Panc1 (cell line): ENCODE measurements around the gene YRDC. TPM values are rescaled to one million over a fixed set of nuclear protein-coding genes. Genes with fewer than 3 reads are reported as not detected.

Source experiments
- ATAC-seq: fragments of 200-7000 bp; cut with Tn5 transposase; 2 replicates; pipeline ENCODE4 v1.9.1; 2020; ENCODE audit warnings: mild to moderate bottlenecking, moderate library complexity
- BruUV-seq: library from RNA; stranded (reverse); fragments of 400-500 nt; replicated peaks from 2 replicates; lab custom pipeline; 2021; lab: Mats Ljungman, UMichigan
- CTCF ChIA-PET: fragments of 300-600 bp; sonication (Branson Sonifier 250); formaldehyde crosslinking; loops from one replicate; lab custom pipeline; 2022; ENCODE audit warnings: antibody characterized with exemption; lab: Charles Lee
- POLR2A ChIA-PET: fragments of 300-600 bp; sonication (Branson Sonifier 250); formaldehyde crosslinking; loops from one replicate; lab custom pipeline; 2022; ENCODE audit warnings: antibody characterized with exemption; lab: Charles Lee
- DNase-seq: peaks from one replicate; pipeline ENCODE4 v3.0.0-alpha.2; 2010; ENCODE audit warnings: low read depth, low spot score
- H3K27ac ChIP-seq: 2 replicates; pipeline ENCODE4 v1.5.1; 2011; ENCODE audit warnings: mild to moderate bottlenecking, low read length, inconsistent platforms
- H3K27me3 ChIP-seq: fragments of 200-500 bp; sonication (Bioruptor generic); 2 replicates; pipeline ENCODE4 v1.6.0; 2014; ENCODE audit warnings: low read length, inconsistent platforms; ENCODE audit not compliant: control insufficient read depth, insufficient read depth
- H3K36me3 ChIP-seq: fragments of 200-500 bp; sonication (Bioruptor generic); 2 replicates; pipeline ENCODE4 v1.5.1; 2014; ENCODE audit warnings: inconsistent platforms, mild to moderate bottlenecking, low read length, moderate library complexity; ENCODE audit not compliant: control insufficient read depth, insufficient read depth
- H3K4me1 ChIP-seq: 2 replicates; pipeline ENCODE4 v1.5.1; 2011; ENCODE audit warnings: inconsistent platforms, mild to moderate bottlenecking, low read length, moderate library complexity; ENCODE audit not compliant: control insufficient read depth, insufficient read depth
- H3K4me3 ChIP-seq, 2 experiments: 2 replicates each; pipeline ENCODE4 v1.5.1; 2011 to 2012; ENCODE audit warnings: low read depth in 2 of 2, low read length in 2 of 2, mild to moderate bottlenecking in 2 of 2, inconsistent platforms in 1 of 2, moderate library complexity in 1 of 2
- H3K9me3 ChIP-seq: fragments of 200-500 bp; sonication (Bioruptor generic); 2 replicates; pipeline ENCODE4 v1.5.1; 2014; ENCODE audit warnings: low read depth, mild to moderate bottlenecking, inconsistent platforms, low read length, moderate library complexity; ENCODE audit not compliant: control insufficient read depth, insufficient read depth
- CTCF ChIP-seq: fragments of 450-650 bp; IDR thresholded peaks from 2 replicates; pipeline ENCODE4 v1.5.1; 2017; ENCODE audit warnings: mild to moderate bottlenecking
- POLR2AphosphoS5 ChIP-seq: IDR thresholded peaks from 2 replicates; pipeline ENCODE4 v1.6.1; 2012; ENCODE audit warnings: mild to moderate bottlenecking, low read depth, low read length, moderate library complexity
- REST ChIP-seq, 2 experiments: IDR thresholded peaks; 2 replicates each; pipeline ENCODE4 v1.6.1; 2011 to 2012; ENCODE audit warnings: low read depth in 2 of 2, control low read depth in 1 of 2, low read length in 1 of 2, mild to moderate bottlenecking in 1 of 2, moderate library complexity in 1 of 2; ENCODE audit not compliant: insufficient read depth in 1 of 2
- SIN3A ChIP-seq: IDR thresholded peaks from 2 replicates; pipeline ENCODE4 v1.6.1; 2012; ENCODE audit warnings: low read depth, mild to moderate bottlenecking, low read length, moderate library complexity, borderline replicate concordance; ENCODE audit not compliant: insufficient read depth
- TCF7L2 ChIP-seq: IDR thresholded peaks from 2 replicates; pipeline ENCODE4 v1.6.1; 2011; ENCODE audit warnings: mild to moderate bottlenecking, low read depth, low read length, inconsistent platforms
- in situ Hi-C: cut with HindIII; loops from 2 replicates; pipeline ENCODE4 v1.10.0; 2016; ENCODE audit warnings: low sequenced_read_pairs, low pct_unique_long_range_greater_than_20kb
- intact Hi-C: fragments of 100-400 bp; cut with micrococcal nuclease; formaldehyde crosslinking; loops from one replicate; pipeline ENCODE4 v1.10.0; 2022; ENCODE audit not compliant: unreplicated experiment
- total RNA-seq: library from RNA; stranded (reverse); gene quantifications from one replicate; pipeline ENCODE4 v1.2.1, GENCODE V29; 2021; ENCODE audit not compliant: unreplicated experiment

YRDC gene
- total RNA-seq, 1 experiment from 2014 or later, result 24.0 TPM

GRCh38 chr1:37845049-37845646 is 37.1 kb upstream of the YRDC start:
- intact Hi-C loops (no loop called here), in situ Hi-C loops (no loop called here)
- DNase-seq (no peak), ATAC-seq (no peak)
- Histone ChIP-seq H3K36me3 (no peaks in the 10 kb centered on the region; the same call in 1 of the 2 replicates), H3K4me1 (no peaks in the 10 kb centered on the region), H3K9me3 (no peaks in the 10 kb centered on the region), H3K27ac (no peak overlapping the region), H3K27me3 (no peaks in the 10 kb centered on the region), H3K4me3 (no peak overlapping the region)
- POLR2A ChIA-PET, result no interaction called here
- CTCF ChIA-PET, result no interaction called here
- TF ChIP-seq SIN3A (no peak), CTCF (no peak), TCF7L2 (no peak), POLR2AphosphoS5 (no peak), REST (IDR thresholded peaks at IDR 0.05; ENCODE audit: insufficient read depth in 1 of 2, low read depth in 2 of 2, low read length in 1 of 2) (no peak)
- BruUV-seq, result no TSS peak

GRCh38 chr1:37844536-37844935 is 36.5 kb upstream of the YRDC start:
- ChIA-PET POLR2A (no interaction called here), CTCF (no interaction called here)
- TF ChIP-seq TCF7L2 (no peak), SIN3A (no peak), CTCF (no peak), REST (IDR thresholded peaks at IDR 0.05; ENCODE audit: insufficient read depth in 1 of 2, low read depth in 2 of 2, low read length in 1 of 2) (no peak), POLR2AphosphoS5 (no peak)
- H3K27ac ChIP-seq, result no peak overlapping the region
- in situ Hi-C loops, result no loop called here
- no peaks in the 10 kb centered on the region for H3K27me3 ChIP-seq
- intact Hi-C loops, result no loop called here
- no peak for ATAC-seq
- no peaks in the 10 kb centered on the region; the same call in 1 of the 2 replicates for H3K36me3 ChIP-seq
- DNase-seq, result no peak
- H3K9me3 ChIP-seq, result no peaks in the 10 kb centered on the region
- no TSS peak for BruUV-seq
- H3K4me3 ChIP-seq, result no peak overlapping the region
- no peaks in the 10 kb centered on the region for H3K4me1 ChIP-seq
